ENCODE data around the gene SLC26A4. TPM values are rescaled to one million over a fixed set of nuclear protein-coding genes. Genes with fewer than 3 reads are reported as not detected.

The SLC26A4 gene
- total RNA-seq, 1 donor from 2014 or later = 3.4 TPM

- no peak for DNase-seq (ENCODE audit: low read depth, low spot score)
Measured at GRCh38 chr7:107659666-107660065, 962 bp upstream of the SLC26A4 start.

DNA sequence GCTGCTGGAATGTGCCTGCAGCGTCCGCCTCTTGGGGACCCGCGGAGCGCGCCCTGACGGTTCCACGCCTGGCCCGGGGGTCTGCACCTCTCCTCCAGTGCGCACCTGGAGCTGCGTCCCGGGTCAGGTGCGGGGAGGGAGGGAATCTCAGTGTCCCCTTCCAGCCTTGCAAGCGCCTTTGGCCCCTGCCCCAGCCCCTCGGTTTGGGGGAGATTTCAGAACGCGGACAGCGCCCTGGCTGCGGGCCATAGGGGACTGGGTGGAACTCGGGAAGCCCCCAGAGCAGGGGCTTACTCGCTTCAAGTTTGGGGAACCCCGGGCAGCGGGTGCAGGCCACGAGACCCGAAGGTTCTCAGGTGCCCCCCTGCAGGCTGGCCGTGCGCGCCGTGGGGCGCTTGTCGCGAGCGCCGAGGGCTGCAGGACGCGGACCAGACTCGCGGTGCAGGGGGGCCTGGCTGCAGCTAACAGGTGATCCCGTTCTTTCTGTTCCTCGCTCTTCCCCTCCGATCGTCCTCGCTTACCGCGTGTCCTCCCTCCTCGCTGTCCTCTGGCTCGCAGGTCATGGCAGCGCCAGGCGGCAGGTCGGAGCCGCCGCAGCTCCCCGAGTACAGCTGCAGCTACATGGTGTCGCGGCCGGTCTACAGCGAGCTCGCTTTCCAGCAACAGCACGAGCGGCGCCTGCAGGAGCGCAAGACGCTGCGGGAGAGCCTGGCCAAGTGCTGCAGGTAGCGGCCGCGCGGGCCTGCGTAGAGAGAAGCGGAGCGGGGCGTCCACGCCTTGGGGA is 645 bp downstream of the SLC26A4 start:
- peak; percentile 17 for DNase-seq (ENCODE audit: low read depth, low spot score)

- DNase-seq (ENCODE audit: low read depth, low spot score) = no peak
Measured at GRCh38 chr7:107661865-107662379, 1.3 kb downstream of the SLC26A4 start.

- DNase-seq (ENCODE audit: low read depth, low spot score) = no peak
Measured at GRCh38 chr7:107663196-107663595, 2.6 kb downstream of the SLC26A4 start.

DNA sequence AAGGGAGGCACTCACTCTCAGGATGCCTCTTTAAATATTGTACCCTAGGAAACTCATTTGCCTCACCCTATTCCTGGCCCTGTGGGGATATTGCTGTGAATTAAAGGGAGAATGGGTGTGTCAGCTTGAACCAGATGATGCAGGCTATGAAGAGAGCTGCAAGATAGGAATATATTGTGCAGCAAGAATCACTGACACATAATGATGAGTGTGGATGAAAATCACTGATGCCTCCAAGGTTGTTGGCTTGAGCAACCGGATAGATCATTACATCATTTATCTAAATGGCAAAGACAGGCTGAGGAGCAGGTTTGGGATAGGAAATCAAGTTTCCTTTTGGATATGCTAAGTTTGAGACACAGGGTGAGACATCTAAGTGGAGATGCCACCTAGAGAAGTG is 6.2 kb downstream of the SLC26A4 start:
- DNase-seq (ENCODE audit: low read depth, low spot score) = no peak

DNA sequence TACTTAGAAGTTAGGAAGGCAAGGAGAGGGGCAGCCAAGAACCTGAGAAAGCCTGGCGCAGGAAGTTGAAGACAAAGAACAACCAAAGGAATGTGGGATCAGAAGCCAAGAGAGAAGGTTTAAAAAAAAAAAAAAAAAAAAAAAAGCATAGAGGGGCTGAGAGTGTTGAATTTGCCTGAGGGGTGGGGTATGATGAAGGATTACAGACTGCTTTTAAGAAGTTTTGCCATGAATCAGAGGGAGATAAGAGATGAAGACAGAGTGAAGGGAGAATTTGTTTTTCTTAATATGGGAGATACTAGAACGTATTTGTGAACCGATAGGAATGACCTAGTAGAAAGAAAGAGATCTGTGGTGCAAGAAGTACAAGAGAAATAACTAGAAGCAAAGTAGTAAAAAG is 6.7 kb downstream of the SLC26A4 start:
- no peak for DNase-seq (ENCODE audit: low read depth, low spot score)

GRCh38 chr7:107668296-107668695 is 7.7 kb downstream of the SLC26A4 start:
- no peak for DNase-seq (ENCODE audit: low read depth, low spot score)

DNA sequence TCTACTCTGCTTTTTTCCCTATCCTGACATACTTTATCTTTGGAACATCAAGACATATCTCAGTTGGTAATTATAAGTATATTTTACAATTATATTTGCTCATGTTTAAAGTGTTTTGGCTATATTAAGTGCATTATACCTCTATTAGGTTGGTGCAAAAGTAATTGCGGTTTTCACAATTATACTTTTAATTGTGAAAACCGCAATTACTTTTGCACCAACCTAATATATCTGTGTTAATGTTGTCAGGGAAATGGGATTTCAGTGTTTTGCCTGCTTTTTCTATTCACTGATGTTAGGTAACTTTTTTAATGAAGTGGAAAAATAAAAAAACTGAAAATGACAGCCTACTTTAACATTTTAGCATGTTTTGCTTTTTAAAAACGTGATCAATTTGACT is 11.6 kb downstream of the SLC26A4 start:
- no peak for DNase-seq (ENCODE audit: low read depth, low spot score)

- DNase-seq (ENCODE audit: low read depth, low spot score) = no peak
Measured at GRCh38 chr7:107676249-107676648, 15.6 kb downstream of the SLC26A4 start.

GRCh38 chr7:107678110-107678753 is 17.6 kb downstream of the SLC26A4 start:
- no peak for DNase-seq (ENCODE audit: low read depth, low spot score)

DNA sequence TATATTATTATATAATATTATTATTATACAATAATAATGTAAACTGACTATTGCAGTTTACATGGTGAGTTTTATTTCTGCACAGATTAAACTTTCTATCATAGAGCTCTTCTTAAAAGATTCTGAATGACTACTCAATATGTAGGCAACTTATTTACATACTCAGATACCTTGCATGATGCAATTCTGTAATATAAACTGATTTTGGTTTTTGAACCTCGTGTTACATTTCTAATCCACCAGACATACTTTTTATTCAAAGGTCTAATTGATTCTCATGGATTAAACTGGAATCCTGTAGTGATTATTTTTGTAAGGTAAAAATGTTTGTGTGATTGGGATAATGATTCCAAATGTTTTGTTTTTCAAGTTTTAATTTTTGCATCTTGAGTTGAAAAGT is 19.9 kb downstream of the SLC26A4 start:
- no peak for DNase-seq (ENCODE audit: low read depth, low spot score)

DNA sequence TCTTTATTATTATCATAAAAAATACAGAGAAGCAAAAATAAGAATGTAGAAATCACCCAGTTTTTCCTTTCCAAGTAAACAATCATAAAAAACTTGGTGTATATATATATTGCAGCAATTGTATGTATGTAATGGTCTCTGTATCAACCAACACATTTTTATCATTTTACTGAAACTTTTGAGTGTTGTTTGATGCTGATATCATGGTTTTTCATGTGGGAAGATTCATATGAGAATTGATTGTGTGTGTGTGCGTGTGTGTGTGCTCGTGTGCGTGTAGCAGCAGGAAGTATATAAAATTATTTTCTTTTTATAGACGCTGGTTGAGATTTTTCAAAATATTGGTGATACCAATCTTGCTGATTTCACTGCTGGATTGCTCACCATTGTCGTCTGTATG is 22.3 kb downstream of the SLC26A4 start:
- DNase-seq (ENCODE audit: low read depth, low spot score) = no peak

DNA sequence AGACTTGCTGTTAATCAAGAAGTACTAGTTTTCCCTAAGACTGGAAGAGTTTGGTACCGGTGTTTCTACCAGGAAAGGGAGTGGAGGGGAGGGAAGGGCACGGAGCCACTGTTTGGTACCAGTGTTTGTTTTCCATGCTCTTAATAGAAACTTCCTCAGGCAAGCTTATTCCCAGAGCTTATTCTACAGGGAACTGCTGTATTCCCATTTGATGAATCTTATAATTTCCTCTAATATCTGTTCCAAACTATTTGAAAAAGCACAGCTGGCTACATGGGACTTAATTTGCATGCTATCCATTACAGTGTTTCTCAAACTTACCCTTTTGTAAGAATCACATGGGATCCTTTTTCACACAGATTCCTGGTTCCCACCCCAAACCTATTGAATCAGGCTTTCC is 23.7 kb downstream of the SLC26A4 start:
- DNase-seq (ENCODE audit: low read depth, low spot score) = no peak

DNA sequence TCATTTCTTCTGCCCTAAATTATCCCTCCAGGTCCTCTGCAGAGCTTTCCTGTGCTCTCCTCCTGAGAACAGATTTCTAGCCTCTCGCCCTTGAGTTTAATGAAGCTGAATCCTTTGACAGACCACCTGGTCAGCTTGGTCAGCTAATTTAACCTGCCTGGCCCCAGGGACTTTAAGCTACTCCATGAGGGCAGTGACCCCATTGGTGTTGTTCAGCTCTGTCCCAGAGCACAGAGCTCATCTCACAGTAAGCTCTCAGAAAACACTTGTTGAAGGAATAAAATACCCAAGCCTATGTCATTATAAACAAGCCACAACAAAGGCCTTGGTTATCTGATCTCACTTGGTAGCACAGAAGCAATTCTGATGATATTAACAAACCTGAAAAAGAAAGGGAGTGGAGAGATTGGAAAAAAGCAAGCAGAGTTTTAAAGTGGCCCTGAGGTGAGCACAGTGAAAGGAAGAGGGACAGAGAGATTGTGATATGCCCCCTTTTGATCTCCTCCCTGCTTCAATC is 24.4 kb downstream of the SLC26A4 start:
- DNase-seq (ENCODE audit: low read depth, low spot score) = no peak

DNA sequence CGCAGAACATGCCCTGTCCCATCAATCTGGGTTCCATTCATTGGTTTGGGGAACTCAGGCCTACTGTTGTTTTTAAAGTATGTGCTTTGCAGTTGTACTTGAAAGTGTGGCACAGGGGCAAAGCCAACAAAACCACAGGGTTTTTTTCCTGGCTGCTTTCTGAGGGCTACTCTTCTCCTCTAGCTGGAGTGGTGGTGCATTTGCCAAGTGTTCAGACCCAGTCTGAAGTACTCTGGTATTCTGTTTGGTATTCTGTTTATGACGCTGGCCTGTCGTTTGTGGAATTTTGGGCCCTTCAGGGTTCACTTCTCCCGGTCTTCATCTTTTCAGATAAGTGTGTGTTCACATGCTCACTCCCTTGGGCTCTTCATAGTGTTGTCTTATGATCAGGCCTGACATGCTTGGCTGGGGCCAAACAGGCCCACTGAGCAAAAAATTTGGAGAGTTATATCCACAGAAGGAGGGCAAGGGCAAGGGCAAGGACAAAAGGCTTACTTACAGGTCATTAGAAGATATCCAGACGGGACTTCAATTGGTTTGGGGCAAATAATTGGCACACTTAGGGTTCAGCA is 26.3 kb downstream of the SLC26A4 start:
- no peak for DNase-seq (ENCODE audit: low read depth, low spot score)

DNA sequence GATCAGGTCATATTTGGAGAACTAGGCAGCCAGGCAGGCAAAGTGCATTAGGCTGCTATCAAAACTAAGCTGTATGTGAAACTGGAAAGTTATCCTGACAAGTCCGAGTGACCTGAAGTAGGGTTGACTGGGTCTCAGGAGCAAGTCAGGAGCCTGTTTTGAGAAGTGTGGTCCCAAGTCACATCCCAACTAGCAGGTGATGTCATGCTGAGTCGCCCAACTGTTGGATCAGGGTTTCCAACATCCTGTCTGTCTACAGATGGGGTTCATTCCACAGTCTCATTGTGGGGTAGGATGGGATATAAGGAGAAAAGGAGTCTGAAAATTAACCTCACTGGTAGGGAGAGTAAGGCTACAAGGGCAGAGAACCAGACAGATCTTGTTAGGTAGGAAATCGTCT is 27.0 kb downstream of the SLC26A4 start:
- DNase-seq (ENCODE audit: low read depth, low spot score) = no peak

GRCh38 chr7:107689553-107689952 is 28.9 kb downstream of the SLC26A4 start:
- DNase-seq (ENCODE audit: low read depth, low spot score) = no peak

DNA sequence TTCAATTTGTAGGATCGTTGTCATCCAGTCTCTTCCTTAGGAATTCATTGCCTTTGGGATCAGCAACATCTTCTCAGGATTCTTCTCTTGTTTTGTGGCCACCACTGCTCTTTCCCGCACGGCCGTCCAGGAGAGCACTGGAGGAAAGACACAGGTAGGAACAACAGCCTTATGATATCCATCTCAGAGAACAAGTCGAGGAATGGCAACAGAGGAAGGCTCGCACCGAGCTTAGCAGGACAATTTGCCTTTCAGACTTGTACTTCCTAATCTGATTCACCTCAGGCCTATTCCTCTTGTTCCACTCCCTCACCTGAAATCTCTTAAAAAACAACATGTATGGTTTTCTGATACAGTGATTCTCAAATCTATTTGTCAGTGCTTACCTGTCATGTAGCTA is 29.5 kb downstream of the SLC26A4 start:
- DNase-seq (ENCODE audit: low read depth, low spot score) = no peak

DNA sequence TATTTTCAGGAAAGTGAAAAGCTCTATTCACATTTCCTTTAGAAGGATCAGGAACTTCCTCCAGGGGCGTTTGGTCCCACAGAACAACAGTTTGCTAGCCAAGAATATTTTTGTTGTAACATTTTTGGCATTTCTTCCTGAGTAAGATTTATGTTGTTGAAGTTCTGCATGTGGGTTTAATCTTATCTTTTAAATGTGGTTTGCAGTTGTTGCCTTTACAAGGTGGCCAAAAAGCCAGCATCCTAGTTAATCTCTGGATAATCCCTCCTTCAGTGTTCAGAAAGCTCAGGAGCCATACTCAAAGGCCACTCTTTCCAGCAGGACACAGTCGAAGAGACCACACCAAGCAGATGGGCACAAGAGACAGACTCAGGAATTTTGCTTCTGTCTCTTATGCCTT is 30.0 kb downstream of the SLC26A4 start:
- DNase-seq (ENCODE audit: low read depth, low spot score) = peak; percentile 36

DNA sequence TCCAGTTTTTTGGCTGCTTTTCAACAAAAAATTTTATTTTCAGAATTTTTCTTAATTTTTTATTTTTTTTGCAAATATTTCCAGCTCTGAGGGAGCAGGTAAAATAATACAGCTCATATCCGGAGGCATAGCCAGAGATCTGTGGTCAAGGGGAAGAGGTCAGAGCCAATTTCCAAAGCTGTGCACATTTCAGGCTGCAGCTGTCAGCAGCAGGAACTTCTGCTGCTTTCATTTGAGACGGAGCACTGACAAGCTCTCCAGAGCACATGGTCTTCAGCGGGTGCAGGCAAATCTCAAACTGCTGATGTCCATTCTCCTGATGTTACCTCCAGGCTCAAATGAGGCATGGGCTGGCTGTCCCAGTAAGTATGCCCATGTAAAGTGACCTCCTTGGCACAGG is 31.1 kb downstream of the SLC26A4 start:
- peak; percentile 58 for DNase-seq (ENCODE audit: low read depth, low spot score)

- DNase-seq (ENCODE audit: low read depth, low spot score) = no peak
Measured at GRCh38 chr7:107692501-107692900, 31.9 kb downstream of the SLC26A4 start.

- no peak for DNase-seq (ENCODE audit: low read depth, low spot score)
Measured at GRCh38 chr7:107693396-107693795, 32.8 kb downstream of the SLC26A4 start.

Measured in pulmonary artery endothelial cell (primary cell).